Measurements from ENCODE around the gene TMEM63C.

DNA sequence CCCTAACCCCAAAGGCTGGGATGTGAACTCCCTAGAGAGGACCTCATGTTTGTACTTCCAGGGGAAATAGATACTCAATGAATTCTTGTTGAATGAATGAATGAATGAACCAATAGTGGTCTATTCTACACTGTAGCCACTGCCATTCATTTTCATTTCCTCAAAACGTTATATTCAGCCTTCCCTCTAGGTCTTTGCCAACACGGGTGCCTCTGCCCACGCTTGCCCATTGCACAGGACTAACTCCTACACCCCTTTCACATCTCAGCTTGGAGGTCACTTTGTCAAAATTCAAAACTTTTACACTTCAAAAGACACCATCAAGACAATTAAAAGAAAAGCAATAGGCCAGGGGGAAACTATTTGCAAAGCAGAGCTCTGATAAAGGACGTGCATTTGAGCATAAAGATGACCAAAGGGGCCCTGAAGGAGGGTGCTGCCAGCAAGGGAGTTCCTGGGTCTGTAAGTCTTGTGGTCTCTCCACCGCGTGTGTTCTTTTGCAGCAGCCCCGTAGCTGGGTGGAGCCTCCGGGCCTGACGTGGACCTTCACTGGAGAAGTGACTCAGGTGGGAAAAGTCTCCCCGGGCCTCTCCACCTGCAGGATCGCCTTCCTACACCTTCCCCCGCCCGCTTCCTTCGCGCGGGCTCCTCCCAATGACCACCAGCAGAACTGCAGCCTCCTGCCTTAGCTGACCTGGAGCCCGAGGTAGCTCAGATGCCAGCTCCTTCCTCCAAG, 31.5 kb downstream of the TMEM63C start:
- TF ChIP-seq POLR2A (IDR thresholded peaks at IDR 0.05; ENCODE audit: low read length) (no peak), GATA1 (IDR thresholded peaks at IDR 0.05; ENCODE audit: low read depth, low read length) (no peak)
